ENCODE results near the gene SRRM3. TPM values are rescaled to one million over a fixed set of nuclear protein-coding genes. Genes with fewer than 3 reads are reported as not detected.
"Not testable (repeated sequence)": the region's sequence is repeated elsewhere in the genome, so short reads cannot be mapped to it uniquely, and the experiment has no call there.

SRRM3 gene
- total RNA-seq, 1 donor from 2014 or later, result 2.5 TPM

DNA sequence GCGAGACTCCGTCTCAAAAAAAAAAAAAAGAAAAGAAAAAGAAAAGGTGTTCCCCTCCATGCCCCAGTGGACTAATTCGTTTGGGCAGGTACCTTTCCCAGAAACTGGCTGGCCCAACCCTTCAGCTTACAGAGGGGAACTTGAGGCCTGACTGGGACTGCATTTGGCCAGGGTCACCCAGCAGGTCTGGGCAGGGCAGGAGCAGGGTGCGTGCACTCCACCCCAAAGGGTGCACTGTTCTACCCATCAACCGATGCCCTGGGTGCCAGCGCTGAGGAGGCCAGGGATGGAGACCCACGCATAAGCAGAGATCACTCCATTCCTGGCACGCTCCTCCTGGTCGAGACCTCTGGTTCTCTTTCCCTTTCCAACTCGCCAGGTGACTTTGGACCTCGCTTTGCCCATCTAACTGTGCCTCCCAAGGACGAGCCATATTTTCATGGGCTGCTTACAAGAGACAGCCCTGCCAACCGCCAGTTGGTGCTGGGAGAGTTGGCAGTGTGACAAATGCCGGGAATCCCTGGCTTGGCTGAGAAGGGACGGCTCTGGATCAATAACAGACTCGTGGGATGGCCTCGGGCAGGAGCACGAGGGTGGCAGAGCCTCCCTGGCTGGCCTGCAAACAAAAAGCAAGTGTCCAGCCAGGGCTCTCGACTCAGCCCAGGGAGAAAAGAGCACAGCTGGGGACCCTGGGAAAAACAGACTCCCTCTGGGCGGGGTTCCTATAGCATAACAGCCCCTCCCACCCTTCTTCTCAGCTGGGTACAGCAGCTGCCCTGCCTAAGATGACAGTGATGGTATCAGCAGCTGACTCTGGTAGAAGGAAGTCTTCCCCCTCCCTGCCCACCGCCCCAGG lies 108.6 kb downstream of the SRRM3 start:
- Mint-ChIP-seq H3K27ac (no peak overlapping the region), H3K9me3 (ENCODE audit: low read depth) (no peaks in the 10 kb centered on the region), H3K36me3 (ENCODE audit: insufficient read depth) (no peaks in the 10 kb centered on the region), H3K27me3 (no peaks in the 10 kb centered on the region), H3K4me1 (ENCODE audit: low read depth) (peaks cover 9% of the 10 kb centered on the region), H3K4me3 (ENCODE audit: low read depth) (no peak overlapping the region)
- DNase-seq (ENCODE audit: low spot score, unreplicated experiment), result no peak
- TF ChIP-seq, protein P1, sequence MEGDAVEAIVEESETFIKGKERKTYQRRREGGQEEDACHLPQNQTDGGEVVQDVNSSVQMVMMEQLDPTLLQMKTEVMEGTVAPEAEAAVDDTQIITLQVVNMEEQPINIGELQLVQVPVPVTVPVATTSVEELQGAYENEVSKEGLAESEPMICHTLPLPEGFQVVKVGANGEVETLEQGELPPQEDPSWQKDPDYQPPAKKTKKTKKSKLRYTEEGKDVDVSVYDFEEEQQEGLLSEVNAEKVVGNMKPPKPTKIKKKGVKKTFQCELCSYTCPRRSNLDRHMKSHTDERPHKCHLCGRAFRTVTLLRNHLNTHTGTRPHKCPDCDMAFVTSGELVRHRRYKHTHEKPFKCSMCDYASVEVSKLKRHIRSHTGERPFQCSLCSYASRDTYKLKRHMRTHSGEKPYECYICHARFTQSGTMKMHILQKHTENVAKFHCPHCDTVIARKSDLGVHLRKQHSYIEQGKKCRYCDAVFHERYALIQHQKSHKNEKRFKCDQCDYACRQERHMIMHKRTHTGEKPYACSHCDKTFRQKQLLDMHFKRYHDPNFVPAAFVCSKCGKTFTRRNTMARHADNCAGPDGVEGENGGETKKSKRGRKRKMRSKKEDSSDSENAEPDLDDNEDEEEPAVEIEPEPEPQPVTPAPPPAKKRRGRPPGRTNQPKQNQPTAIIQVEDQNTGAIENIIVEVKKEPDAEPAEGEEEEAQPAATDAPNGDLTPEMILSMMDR (IDR thresholded peaks at IDR 0.05; ENCODE audit: unreplicated experiment), result no peak

DNA sequence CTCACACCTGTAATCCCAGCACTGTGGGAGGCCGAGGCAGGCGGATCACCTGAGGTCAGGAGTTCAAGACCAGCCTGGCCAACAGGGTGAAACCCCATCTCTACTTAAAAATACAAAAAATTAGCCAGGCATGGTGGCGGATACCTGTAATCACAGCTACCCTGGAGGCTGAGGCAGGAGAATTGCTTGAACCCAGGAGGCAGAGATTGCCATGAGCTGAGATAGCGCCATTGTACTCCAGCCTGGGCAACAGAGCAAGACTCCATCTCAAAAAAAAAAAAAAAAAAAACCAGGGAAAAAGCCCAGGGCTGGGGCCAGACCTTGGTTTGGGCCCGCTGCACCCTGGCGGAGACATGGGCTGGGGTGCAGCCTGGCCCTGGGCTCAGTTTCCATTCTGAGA lies 110.1 kb downstream of the SRRM3 start:
- H3K4me3 Mint-ChIP-seq (ENCODE audit: low read depth); H3K9me3 Mint-ChIP-seq (ENCODE audit: low read depth); H3K27me3 Mint-ChIP-seq; H3K4me1 Mint-ChIP-seq (ENCODE audit: low read depth); H3K36me3 Mint-ChIP-seq (ENCODE audit: insufficient read depth); DNase-seq (ENCODE audit: low spot score, unreplicated experiment); H3K27ac Mint-ChIP-seq: not testable (repeated sequence)

DNA sequence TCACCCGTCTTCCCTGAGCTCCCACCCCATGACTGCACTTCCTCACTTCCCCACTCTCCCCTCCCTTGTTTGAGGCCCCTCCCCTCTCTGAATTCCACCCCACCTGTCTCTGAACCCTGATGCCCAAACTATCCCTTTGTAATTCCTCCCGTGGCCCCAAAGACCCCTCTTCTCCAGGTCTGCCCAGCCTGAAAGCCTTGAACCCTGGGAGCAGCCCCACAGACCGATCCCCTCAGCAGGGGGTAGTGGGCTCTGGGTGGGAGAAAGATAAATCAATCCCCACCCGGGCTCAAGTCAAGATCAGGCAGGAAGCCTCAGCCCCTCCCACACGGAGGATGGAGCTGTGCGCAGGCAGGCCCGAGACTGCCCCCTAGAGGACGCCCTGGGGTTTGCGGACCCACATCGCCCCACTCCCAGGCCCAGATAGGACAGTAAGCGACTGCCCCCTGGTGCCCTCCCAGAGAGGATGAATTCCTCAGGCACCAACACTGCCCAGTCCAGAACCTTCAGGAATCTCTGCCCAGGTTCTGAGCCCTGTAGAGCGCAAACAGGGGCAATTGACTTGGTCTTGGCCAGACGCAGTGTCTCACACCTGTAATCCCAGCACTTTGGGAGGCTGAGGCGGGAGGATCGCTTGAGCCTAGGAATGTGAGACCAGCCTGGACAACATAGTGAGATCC lies 112.5 kb downstream of the SRRM3 start:
- Mint-ChIP-seq H3K27me3 (no peaks in the 10 kb centered on the region), H3K36me3 (ENCODE audit: insufficient read depth) (no peaks in the 10 kb centered on the region), H3K27ac (peak overlapping the region; percentile 82), H3K9me3 (ENCODE audit: low read depth) (no peaks in the 10 kb centered on the region), H3K4me3 (ENCODE audit: low read depth) (no peak overlapping the region), H3K4me1 (ENCODE audit: low read depth) (peaks cover 14% of the 10 kb centered on the region)
- peak; percentile 96 for DNase-seq (ENCODE audit: low spot score, unreplicated experiment)
- TF ChIP-seq, protein P1 (IDR thresholded peaks at IDR 0.05; ENCODE audit: unreplicated experiment), result no peak

DNA sequence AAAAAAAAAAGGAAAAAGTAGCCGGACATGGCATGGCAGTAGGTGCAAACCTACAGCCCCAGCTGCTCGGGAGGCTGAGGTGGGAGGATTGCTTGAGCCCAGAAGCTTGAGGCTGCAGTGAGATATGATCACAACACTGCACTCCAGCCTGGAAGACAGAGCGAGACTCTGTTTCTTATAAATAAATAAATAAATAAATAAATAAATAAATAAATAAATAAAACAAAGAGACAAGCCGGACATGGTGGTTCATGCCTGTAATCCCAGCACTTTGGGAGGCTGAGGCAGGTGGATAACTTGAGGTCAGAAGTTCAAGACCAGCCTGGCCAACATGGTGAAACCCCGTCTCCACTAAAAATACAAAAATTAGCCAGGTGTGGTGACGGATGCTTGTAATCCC lies 113.0 kb downstream of the SRRM3 start:
- H3K4me1 Mint-ChIP-seq (ENCODE audit: low read depth), result peaks cover 14% of the 10 kb centered on the region
- H3K27ac Mint-ChIP-seq; H3K36me3 Mint-ChIP-seq (ENCODE audit: insufficient read depth); H3K4me3 Mint-ChIP-seq (ENCODE audit: low read depth); DNase-seq (ENCODE audit: low spot score, unreplicated experiment); H3K9me3 Mint-ChIP-seq (ENCODE audit: low read depth); H3K27me3 Mint-ChIP-seq: not testable (repeated sequence)

DNA sequence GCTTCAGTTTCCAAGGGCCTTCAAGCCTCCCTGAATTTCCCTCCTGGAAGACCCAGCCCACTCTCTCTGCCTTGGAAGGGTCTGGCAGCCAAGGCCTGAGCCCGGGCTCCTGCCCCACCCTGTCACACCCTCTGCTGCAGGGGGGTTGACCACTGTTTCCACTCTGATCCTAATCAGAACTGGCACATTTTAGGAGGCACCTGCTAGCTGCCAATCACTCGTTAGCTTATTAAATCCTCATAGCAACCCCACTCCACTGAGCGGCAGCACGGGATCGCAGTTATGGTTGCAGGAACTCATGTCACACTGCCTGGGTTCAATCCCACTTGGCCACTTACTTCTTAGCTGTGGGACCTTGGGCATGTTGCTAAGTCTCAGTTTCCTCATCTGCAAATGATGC lies 113.7 kb downstream of the SRRM3 start:
- H3K27ac Mint-ChIP-seq, result no peak overlapping the region
- no peak overlapping the region for H3K4me3 Mint-ChIP-seq (ENCODE audit: low read depth)
- no peaks in the 10 kb centered on the region for H3K36me3 Mint-ChIP-seq (ENCODE audit: insufficient read depth)
- no peaks in the 10 kb centered on the region for H3K27me3 Mint-ChIP-seq
- H3K9me3 Mint-ChIP-seq (ENCODE audit: low read depth), result no peaks in the 10 kb centered on the region
- TF ChIP-seq, protein P1 (IDR thresholded peaks at IDR 0.05; ENCODE audit: unreplicated experiment), result no peak
- DNase-seq (ENCODE audit: low spot score, unreplicated experiment), result no peak
- peaks cover 14% of the 10 kb centered on the region for H3K4me1 Mint-ChIP-seq (ENCODE audit: low read depth)

DNA sequence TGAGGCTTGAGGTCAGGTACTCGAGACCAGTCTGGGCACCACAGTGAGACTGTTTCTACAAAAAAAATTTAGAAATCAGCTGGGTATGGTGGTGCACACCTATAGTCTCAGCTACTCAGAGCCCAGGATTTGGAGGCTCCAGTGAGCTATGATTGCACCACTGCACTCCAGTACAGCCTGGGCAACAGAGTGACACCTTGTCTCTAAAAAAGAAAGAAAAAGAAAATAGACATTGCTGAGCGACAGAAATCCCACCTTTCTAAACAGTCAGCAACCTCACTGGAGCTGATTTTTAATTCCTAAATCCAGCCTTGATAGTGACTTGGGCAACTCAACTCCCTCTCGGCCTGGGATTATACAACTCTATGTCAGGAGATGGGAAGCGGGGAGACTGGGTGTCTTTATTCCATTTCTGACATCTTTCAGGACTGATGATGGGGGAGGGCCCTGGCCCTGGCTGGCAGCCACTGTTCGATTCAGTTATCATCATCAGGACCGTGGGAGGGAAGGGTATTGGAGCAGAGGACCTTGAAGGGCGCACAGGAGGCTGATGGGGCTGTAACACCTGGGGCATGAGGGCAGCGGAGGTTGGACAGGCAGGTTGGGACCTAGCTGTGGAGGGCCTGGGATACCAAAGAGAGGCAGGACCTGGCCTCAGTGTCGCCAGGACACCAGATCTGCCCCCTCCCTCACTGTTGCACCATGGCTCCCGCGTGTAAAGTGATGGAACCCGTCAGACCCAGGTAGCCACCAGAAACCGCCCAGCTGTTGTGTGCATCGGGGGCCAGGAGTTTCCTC lies 115.5 kb downstream of the SRRM3 start:
- Mint-ChIP-seq H3K9me3 (ENCODE audit: low read depth) (no peaks in the 10 kb centered on the region), H3K27me3 (no peaks in the 10 kb centered on the region), H3K4me3 (ENCODE audit: low read depth) (peak overlapping the region; percentile 88), H3K4me1 (ENCODE audit: low read depth) (peaks cover 14% of the 10 kb centered on the region), H3K36me3 (ENCODE audit: insufficient read depth) (no peaks in the 10 kb centered on the region), H3K27ac (peak overlapping the region; percentile 97)
- TF ChIP-seq, protein P1 (IDR thresholded peaks at IDR 0.05; ENCODE audit: unreplicated experiment), result no peak
- no peak for DNase-seq (ENCODE audit: low spot score, unreplicated experiment)
